ENCODE data around the gene TMEM30B.

The TMEM30B gene

GRCh38 chr14:61229475-61229888, 51.7 kb downstream of the TMEM30B start:
- no peak for DNase-seq

GRCh38 chr14:61227884-61228591, 53.1 kb downstream of the TMEM30B start:
- DNase-seq, result no peak

All from CD4-positive, alpha-beta T cell treated with Interferon alpha-2 for 1 hour (primary cell).